GM21447 (cell line): ENCODE measurements around the gene SLITRK3.
"Not testable (repeated sequence)": the region's sequence is repeated elsewhere in the genome, so short reads cannot be mapped to it uniquely, and the experiment has no call there.

Experiments used
- ATAC-seq: cut with Tn5 transposase; IDR thresholded peaks from one replicate; pipeline ENCODE4 v1.9.1; 2021; ENCODE audit not compliant: unreplicated experiment

The SLITRK3 gene

GRCh38 chr3:165193366-165194254 lies 2.6 kb downstream of the SLITRK3 start:
- no peak for ATAC-seq

- ATAC-seq: no peak
Observed at GRCh38 chr3:165192610-165193192, 3.5 kb downstream of the SLITRK3 start.

GRCh38 chr3:165191491-165191890 lies 4.7 kb downstream of the SLITRK3 start:
- ATAC-seq: no peak

- ATAC-seq: no peak
Observed at GRCh38 chr3:165188452-165188851, 7.7 kb downstream of the SLITRK3 start.

DNA sequence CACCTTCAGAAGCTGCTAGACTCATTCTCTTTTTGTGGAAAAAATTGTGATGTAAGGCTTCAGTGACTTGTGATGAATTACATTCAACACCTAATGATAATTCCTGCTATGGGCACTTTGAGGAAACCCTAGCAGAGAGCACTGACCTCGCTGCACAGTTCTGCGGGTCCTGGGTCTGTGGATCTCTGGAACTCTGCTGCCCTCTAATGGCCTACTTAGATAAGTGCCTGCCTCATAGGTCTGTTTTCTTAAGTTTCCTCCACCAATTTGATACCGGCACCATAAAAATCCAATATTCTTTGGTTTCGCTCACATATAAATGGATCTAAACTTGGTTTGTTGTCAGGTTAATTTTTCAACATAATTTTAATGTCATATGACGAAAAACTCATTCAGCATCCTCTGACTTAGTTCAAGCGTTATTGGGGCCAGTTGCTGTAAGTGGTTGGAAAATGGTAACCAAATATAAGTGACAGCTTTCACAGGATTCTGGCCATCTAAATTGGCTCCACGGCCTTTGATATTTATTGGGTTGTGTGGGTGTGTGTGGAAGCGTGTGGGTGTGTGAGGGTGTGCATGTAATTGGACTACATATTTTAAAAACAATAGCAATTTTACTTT lies 10.4 kb downstream of the SLITRK3 start:
- ATAC-seq: peak; percentile 97

GRCh38 chr3:165181556-165181955 lies 14.6 kb downstream of the SLITRK3 start:
- ATAC-seq: no peak

DNA sequence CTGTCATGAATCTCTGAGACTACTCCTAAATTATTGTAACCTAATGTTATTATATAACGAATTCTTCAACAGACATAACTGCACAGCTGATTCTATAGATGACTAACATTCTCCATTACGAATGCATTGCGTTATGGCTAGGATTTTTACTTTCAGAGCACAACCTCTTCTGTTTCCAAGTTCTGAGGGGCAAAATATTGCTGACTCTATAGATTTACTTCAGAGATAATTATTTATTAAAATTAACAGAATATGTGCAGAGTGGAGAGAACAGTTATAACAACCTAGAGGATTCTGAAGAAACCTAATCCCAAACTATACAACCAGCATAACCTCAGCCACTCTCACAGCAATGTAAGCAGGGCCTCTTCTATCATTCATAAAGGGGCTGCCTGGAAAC lies 25.9 kb downstream of the SLITRK3 start:
- no peak for ATAC-seq

GRCh38 chr3:165169368-165169767 lies 26.8 kb downstream of the SLITRK3 start:
- ATAC-seq: no peak

DNA sequence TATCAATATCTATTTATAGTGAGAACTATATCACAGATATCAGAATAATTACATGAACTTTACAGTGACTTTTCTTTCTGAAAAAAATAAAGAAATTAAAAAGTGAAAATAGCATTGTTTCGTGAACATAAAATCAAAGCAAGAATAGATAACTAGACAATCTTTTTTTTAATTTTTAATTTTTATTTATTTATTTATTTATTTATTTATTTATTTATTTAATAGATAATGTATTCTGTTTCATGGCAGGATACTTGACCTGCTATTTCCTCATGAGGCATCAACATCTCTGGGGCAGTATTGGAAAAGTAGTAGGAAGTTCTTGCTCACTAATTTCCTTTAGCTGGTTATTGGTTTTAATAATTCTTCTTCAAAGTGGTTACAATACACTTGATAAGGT lies 33.3 kb downstream of the SLITRK3 start:
- ATAC-seq: no peak

DNA sequence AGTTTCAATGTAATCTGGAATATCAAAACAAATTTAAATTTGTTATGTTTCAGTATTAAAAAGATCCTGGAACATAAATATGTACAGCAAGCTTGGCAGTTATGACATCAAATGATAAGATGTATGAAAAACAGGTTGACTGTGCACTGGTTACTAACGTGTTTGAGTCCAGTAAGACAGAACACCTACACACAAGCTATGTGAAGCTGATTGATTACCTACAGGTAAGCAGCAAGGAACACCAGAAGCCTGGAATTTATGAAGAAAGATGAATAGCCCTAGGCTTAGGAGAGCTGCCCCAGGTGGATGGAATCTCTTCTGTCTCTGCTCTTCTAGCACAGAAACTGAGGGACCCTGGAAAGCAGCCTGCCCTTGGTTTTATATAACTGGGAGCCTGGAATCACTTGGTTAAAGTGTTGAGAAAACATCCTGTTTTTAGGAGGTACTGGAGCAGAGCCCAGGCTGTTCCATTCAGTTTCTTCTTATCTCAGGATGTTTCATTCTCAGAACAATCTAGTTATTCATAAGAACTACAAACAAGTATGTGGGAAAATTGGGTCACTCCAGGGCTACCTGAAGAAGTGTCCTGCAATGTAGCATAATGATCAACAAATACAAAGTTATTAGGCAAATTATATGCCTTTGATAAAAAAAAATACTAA lies 36.3 kb downstream of the SLITRK3 start:
- no peak for ATAC-seq

- no peak for ATAC-seq
Observed at GRCh38 chr3:165158011-165158410, 38.2 kb downstream of the SLITRK3 start.

DNA sequence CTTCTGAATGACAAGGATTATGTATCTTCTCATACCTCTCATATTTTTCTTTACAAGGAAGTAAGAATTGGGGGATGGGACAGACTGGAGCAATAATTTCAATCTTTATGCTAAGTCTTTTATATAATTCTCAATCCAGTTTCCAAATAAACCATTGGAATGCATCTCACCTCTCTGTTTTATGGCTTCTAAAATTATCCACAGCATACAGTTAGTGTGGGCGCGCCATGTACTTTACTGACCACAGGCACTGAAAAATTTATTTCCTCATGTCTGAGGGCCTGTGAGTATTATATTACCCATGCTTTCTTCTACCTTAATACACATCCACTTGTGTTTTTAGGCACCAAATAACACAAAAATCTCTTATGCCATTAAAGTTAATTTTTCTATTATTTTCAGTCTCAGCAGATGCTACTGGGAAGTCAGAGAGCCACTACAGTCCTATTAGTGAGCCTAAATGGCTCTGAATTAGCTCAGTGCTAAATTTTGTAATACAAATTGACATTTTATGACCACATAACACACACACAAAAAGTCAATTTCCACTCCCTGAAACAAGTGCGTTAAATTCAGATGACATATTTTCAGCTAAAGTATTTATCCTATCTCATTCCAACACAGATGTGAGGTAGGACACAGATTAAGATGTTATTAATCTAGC lies 39.3 kb downstream of the SLITRK3 start:
- ATAC-seq: no peak

GRCh38 chr3:165148876-165149441 lies 47.2 kb downstream of the SLITRK3 start:
- ATAC-seq: no peak

- ATAC-seq: no peak
Observed at GRCh38 chr3:165144271-165144670, 51.9 kb downstream of the SLITRK3 start.

DNA sequence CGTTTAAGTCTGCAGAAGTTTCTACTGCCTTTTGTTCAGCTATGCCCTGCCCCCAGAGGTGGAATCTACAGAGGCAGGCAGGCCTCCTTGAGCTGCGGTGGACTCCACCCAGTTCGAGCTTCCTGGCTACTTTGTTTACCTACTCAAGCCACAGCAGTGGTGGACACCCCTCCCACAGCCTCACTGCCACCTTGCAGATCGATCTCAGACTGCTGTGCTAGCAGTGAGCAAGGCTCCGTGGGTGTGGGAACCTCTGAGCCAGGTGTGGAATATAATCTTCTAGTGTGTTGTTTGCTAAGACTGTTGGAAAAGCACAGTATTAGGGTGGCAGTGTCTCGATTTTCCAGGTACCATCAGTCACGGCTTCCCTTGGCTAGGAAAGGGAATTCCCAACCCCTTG lies 56.3 kb downstream of the SLITRK3 start:
- ATAC-seq: not testable (repeated sequence)
